HG02588 (cell line): ENCODE results near the gene CHMP4A.
"Not testable (repeated sequence)": the region's sequence is repeated elsewhere in the genome, so short reads cannot be mapped to it uniquely, and the experiment has no call there.

Experiments used
- ATAC-seq: cut with Tn5 transposase; IDR thresholded peaks from one replicate; pipeline ENCODE4 v1.9.1; 2021; ENCODE audit warnings: mild to moderate bottlenecking, moderate library complexity; ENCODE audit not compliant: unreplicated experiment

CHMP4A gene

GRCh38 chr14:24249230-24250021 lies 36.1 kb upstream of the CHMP4A start:
- no peak for ATAC-seq

DNA sequence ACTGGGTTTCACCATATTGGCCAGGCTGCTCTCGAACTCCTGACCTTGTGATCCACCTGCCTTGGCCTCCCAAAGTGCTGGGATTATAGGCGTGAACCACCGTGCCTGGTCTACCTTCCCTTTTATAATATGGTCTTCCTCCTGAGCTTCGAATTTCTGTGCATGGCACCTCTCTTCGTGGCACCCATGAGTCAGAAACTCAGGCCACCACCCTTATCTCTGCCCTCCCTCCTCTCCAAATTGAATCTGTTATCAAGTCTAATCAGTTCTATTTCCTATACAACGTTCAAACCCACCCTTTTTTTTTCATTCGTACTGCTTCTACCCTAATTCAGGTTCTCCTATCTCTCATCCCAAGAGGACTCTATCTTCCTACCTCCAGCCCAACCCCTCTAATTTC lies 34.1 kb upstream of the CHMP4A start:
- ATAC-seq: no peak

GRCh38 chr14:24246765-24247212 lies 33.5 kb upstream of the CHMP4A start:
- ATAC-seq: no peak

- not testable (repeated sequence) for ATAC-seq
These were observed 32.1 kb upstream of the CHMP4A start for GRCh38 chr14:24245350-24245749.

DNA sequence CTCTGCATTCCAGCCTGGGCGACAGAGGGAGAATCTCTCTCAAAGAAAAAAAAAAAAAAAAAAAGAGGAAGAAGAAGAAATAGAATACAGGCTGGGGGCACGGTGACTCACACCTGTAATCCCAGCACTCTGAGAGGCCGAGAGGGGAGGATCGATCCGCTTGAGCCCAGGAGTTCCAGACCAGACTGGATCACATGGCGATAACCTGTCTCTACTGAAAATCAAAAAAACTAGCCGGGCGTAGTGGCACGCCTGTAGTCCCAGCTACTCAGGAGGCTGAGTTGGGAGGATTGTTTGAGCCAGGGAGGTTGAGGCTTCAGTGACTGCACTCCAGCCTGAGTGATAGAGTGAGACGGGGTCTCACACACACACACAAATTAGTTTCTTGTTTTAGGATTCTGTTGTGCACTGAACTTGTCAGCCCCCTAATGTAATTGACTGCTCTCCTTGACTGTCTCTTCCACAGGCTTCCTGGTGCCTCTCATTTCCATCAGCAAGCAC lies 30.1 kb upstream of the CHMP4A start:
- no peak for ATAC-seq

GRCh38 chr14:24241829-24242443 lies 28.6 kb upstream of the CHMP4A start:
- peak; percentile 74 for ATAC-seq

DNA sequence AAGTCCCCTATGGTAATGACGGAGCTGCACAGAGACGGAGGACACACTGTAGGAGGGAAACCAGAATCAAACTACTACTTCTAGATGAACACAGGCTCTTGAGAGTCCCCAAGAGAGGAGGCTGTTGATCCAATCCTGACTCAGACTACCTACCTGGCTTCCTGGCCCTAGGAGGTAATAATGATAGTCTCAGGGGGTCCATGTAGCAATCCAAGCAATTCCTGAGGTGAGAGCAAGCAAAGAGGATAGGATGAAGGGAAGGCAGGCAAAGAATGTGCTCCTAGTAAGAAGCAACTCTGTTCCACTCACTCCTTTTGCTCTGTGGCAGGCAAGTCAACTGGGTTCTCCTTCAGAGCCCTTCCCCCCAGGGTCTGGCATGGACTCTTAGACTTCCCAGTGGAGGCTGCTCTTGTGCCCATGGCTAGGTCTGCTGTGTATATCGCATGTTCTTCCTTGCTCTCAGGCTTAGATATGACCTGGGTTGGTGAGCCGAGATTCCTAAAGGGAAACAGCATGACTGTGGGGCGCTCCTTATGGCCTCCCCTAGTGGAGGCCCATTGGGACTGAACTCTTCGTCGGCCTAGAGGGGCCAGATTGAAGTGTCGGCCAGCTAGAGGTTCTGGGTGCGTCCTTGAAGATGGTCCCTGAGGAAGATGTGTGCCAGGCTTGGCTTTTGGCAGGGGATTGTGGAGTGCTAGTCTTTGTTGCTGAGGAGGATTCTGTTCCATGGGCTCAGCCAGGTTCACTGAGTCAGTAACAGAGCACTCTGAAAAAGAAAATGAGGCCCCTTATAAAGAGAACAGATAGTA lies 27.0 kb upstream of the CHMP4A start:
- no peak for ATAC-seq

DNA sequence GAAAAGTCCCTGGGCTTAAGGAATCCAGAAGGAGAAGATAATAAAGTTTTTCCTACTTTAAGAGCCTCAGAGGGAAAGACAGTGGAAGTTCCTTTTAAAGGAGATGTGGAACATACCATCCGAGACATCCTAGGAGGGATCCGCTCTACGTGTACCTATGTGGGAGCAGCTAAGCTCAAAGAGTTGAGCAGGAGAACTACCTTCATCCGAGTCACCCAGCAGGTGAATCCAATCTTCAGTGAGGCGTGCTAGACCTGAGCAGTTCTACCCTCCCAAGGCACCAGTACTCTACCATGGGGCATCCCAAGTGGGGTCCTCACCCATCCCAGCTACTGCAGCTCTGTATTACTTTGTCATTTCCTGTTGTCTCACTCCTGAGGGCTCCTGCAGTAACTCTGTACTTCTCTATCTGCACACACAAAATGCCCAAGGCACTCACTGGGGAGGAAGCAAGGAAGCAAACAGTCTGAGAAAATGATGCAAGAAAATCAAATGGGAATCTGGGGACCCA lies 25.3 kb upstream of the CHMP4A start:
- ATAC-seq: no peak

DNA sequence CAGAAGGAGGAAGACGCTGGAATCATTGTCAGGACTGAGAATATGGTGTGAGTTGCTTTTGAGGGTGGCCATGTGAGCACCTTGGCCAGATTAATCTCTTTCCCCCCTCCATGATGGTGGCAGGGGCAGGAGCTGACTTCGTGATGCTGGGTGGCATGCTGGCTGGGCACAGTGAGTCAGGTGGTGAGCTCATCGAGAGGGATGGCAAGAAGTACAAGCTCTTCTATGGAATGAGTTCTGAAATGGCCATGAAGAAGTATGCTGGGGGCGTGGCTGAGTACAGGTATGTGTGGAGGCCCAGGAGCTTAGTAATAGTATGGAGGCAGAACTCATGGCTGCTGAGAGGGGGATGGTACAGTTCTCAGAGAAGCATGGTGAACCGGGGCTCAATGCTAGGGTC lies 24.8 kb upstream of the CHMP4A start:
- ATAC-seq: no peak

- no peak for ATAC-seq
These were observed 24.2 kb upstream of the CHMP4A start for GRCh38 chr14:24237463-24237955.

DNA sequence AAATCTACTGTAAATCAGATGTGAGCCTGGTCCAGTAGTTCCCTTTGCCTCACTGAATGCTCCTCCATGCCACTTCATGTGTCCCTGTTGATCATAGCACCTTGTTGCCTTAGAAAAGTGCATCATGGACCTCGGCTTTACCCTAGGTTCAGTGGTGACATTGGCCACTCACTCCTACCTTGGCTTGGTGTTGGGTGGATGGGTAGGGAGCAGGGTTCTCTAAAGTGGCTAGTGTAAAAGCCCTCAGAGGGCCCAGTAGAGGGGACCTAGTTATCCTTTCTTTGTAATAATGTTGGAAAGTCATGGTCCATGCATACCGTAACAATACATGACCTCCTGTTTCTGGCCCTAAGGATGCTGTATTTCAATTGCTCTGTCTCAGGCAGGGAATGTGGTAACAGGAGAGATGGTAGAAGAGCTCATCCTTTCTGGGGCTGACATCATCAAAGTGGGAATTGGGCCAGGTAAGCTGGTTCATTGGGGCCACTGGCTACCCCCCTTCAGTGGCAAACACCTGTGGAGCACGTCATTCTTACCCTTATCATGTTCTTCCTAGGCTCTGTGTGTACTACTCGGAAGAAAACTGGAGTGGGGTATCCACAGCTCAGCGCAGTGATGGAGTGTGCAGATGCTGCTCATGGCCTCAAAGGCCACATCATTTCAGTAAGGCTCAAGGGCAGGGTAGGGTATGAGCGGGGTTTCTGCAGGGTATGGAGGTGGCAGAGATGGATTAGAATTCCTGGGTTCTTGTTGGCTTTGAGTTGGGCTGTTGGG lies 23.6 kb upstream of the CHMP4A start:
- ATAC-seq: no peak

DNA sequence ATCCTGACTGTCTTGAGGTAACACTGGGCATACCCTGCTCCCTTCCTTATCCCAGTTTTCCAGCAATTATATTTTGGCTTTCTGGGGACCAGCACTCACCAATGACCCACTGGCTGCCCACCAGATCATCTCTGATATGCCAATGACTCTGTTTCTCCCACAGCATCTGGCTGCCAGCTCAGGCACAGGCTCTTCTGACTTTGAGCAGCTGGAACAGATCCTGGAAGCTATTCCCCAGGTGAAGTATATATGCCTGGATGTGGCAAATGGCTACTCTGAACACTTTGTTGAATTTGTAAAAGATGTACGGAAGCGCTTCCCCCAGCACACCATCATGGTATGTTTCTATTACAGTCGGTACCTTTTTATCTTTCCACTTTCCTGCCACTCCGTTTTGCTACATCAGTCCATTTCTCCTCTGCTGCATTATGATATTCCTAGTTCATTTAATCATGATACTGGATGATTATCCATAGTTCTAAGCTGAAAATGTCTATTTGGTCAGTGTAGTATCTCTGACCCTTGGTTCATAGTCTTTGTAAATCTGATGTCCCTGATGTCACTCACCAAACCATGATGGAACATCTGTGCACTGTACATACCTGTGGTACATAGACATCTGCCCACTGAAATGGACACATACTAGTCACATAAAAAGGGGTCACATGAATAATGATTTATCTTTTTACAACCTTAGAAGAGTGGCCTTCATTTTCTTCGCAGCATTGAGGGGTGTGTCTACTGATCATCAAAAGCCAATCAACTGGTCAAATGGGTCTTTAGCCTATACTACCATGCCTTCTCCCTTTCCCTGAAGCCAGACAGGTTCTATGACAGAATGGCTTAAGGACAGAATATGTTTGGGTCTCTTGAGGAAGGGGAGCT lies 22.8 kb upstream of the CHMP4A start:
- no peak for ATAC-seq

DNA sequence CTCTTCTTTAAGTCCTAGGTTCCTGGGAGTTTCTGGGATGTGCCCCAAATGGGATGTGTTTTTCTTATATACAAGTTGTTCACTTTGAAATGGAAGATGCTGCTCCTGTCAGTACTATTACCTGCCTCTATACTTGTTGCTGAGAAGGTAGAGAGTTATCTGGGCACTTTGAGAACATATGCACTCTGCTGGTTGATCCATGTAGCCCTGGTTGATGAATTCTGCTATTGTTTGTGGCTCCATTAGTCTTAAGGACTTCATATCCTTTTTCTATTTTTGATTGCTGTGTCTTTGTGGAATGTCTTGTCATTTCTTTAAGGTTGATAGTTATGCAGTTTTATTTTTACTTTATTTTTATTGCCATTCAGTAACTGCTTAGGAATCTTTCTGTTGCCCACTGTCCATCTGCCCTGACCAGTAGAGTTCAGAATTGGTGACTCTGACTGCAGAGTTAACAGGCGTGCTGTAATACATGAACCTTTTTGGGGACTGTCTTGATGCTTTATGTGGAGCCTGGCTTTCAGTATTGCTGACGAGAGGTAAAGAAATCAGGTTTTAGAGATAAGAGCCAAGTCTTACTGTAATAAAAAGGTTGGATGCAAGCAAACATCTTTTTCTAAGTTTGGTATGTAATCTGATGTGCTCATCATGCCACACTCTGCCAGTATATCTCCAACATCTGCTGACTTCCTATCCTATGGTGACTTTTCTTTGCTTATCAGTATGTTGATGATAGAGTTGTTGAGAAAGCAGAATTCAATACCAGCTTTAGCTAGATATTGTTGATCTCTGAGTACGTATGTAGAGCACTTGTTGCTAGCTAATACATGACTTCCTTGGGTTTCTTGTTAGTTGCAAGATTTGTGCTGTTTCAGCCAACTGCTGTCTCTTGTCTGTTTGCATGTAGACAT lies 21.1 kb upstream of the CHMP4A start:
- no peak for ATAC-seq

DNA sequence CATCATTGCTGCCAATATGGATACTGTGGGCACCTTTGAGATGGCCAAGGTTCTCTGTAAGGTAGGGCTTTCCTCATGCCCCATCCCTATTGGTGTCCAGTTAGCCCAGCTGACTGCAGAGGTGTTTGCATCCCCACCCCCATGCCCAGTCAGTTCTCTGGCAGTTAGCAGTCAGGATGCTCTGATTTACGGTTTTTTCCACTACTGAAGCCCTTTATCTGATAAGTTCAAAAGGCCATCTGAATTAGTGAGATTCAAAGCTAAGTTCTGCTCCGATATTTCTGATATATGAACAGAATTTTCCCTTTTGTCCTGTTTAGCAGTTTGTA lies 20.2 kb upstream of the CHMP4A start:
- ATAC-seq: no peak

DNA sequence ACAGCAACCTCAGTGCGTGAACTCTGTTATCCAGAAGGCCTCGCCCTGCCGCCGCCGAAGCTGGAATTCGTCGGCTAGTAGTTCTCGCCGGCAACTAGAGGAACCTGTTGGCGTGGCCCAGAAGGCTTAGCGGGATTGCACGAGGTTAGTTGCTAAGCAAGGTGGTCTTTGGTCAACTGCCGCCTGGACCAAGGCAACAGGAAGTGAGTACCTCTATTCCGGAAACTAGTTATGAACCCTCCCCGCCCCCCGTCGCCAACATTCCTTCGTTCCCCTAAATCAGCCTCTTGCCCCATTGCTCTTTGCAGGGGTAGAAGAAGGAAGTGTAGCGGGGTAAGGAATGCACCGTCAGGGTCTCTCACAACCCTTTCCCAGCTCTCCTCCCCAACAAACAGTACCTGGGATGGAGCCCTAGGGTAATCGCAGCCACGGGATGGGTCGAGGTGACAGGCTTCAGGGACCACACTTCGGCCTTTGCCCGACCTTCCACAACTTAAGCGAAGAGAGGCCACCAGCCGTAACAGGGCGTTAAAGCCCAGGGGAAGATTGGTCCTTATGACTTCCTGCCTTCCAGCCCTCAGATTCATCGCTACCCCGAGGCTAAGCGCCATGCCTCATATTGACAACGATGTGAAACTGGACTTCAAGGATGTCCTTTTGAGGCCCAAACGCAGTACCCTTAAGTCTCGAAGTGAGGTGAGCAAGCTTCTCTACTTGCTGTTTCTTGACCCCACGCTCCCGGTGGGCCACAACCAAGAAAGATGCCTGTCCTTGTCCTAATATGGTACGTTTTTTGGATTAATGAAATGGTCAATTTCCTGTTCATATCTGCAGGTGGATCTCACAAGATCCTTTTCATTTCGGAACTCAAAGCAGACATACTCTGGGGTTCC lies 19.6 kb upstream of the CHMP4A start, which contains the start of gene GMPR2:
GMPR2 (plus strand) TSS at position 285 of the 893 bp plus-strand sequence; CDS start at position 610, 325 bp downstream.
- ATAC-seq: peak; percentile 52

GRCh38 chr14:24232121-24232644 lies 18.9 kb upstream of the CHMP4A start, which contains the start of gene NEDD8:
NEDD8 (minus strand) TSS chr14:24232367; CDS start chr14:24232267, 100 bp downstream.
- peak; percentile 74 for ATAC-seq
